ENCODE results near the gene RAC2.

Gene RAC2

GRCh38 chr22:37275134-37275533 is 31.1 kb upstream of the RAC2 start:
- DNase-seq (ENCODE audit: low read depth) = no peak
- H3K36me3 ChIP-seq (ENCODE audit: control insufficient read depth, insufficient read depth, low read length, severe bottlenecking) = no peaks in the 10 kb centered on the region
- H3K4me1 ChIP-seq (ENCODE audit: control insufficient read depth, insufficient read depth, low read length) = peaks cover 9% of the 10 kb centered on the region
- no peak overlapping the region for H3K9ac ChIP-seq (ENCODE audit: low read length)
- H3K27me3 ChIP-seq (replicated peaks; ENCODE audit: control insufficient read depth, insufficient read depth, low read length) = no peaks in the 10 kb centered on the region
- H3K4me3 ChIP-seq (ENCODE audit: low read length) = no peak overlapping the region
- no peaks in the 10 kb centered on the region for H3K9me3 ChIP-seq (ENCODE audit: control insufficient read depth, low read length)

DNA sequence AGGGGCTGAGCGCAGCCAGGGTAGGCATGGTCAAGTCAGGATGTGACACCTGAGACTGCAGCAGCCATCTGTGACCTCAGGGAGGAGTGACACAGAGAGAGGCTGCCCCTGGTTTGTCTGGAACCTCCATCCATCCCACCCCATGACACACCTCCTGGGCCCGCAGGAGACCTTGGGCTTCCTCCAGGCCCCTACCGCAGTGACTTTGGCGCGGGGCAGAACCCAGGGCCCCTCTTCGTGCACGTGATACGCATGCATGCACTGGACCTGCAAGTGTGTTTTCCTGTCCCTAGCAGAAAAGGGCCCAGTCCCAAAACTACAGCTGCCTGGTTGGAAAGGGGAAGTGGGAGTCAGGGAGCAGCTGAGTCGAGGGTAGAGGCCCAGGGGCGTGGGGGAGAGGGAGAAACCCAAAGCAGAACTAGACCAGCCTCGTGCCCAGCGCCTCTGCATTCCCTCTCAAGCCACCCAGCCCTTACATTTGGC is 30.4 kb upstream of the RAC2 start:
- Histone ChIP-seq H3K4me1 (ENCODE audit: control insufficient read depth, insufficient read depth, low read length) (peaks cover 9% of the 10 kb centered on the region), H3K9ac (ENCODE audit: low read length) (no peak overlapping the region), H3K9me3 (ENCODE audit: control insufficient read depth, low read length) (no peaks in the 10 kb centered on the region), H3K4me3 (ENCODE audit: low read length) (no peak overlapping the region), H3K36me3 (ENCODE audit: control insufficient read depth, insufficient read depth, low read length, severe bottlenecking) (no peaks in the 10 kb centered on the region), H3K27me3 (replicated peaks; ENCODE audit: control insufficient read depth, insufficient read depth, low read length) (no peaks in the 10 kb centered on the region)
- DNase-seq (ENCODE audit: low read depth) = no peak

- Histone ChIP-seq H3K9ac (ENCODE audit: low read length) (no peak overlapping the region), H3K27me3 (replicated peaks; ENCODE audit: control insufficient read depth, insufficient read depth, low read length) (no peaks in the 10 kb centered on the region), H3K4me3 (ENCODE audit: low read length) (peak overlapping the region; percentile 18), H3K4me1 (ENCODE audit: control insufficient read depth, insufficient read depth, low read length) (peaks cover 9% of the 10 kb centered on the region), H3K36me3 (ENCODE audit: control insufficient read depth, insufficient read depth, low read length, severe bottlenecking) (no peaks in the 10 kb centered on the region), H3K9me3 (ENCODE audit: control insufficient read depth, low read length) (no peaks in the 10 kb centered on the region)
- no peak for DNase-seq (ENCODE audit: low read depth)
Measured at GRCh38 chr22:37273846-37274225, 29.8 kb upstream of the RAC2 start.

DNA sequence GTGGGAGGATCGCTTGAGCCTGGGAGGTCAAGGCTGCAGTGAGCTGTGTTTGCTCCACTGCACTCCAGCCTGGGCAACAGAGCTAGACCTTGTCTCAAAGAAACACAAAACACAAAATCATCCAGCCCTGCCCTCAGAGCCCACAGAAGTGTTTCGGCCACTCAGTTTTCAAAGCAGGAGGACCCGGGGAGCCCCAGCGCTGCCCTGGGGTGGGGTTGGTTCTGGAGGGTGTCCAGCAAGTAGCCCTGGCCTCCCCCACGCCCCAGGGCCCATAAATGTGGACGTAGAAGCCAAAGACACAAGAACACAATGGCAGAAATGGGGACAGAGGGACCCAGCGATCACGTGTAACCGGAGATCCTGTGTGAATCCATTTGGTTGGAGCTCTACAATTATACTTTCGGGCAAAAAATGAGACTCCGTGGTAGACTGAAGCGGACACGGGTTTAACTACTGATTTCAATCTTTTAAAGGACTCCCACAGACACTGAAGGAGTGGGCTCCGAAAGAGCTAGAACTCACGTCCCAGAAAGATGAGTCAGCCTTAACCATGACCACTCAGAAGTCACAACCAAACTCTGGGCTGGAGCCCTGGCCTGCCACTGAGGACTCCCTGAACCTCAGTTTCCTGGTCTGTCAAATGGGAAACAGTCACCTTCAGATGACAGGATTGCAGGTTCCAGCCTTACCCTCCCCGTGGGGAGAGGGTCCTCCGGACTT is 29.2 kb upstream of the RAC2 start:
- no peaks in the 10 kb centered on the region for H3K36me3 ChIP-seq (ENCODE audit: control insufficient read depth, insufficient read depth, low read length, severe bottlenecking)
- peaks cover 9% of the 10 kb centered on the region for H3K4me1 ChIP-seq (ENCODE audit: control insufficient read depth, insufficient read depth, low read length)
- peak; percentile 65 for DNase-seq (ENCODE audit: low read depth)
- peak overlapping the region; percentile 55 for H3K9ac ChIP-seq (ENCODE audit: low read length)
- H3K4me3 ChIP-seq (ENCODE audit: low read length) = peak overlapping the region; percentile 18
- H3K9me3 ChIP-seq (ENCODE audit: control insufficient read depth, low read length) = no peaks in the 10 kb centered on the region
- no peaks in the 10 kb centered on the region for H3K27me3 ChIP-seq (replicated peaks; ENCODE audit: control insufficient read depth, insufficient read depth, low read length)

GRCh38 chr22:37270928-37271650 is 27.0 kb upstream of the RAC2 start:
- Histone ChIP-seq H3K36me3 (ENCODE audit: control insufficient read depth, insufficient read depth, low read length, severe bottlenecking) (no peaks in the 10 kb centered on the region), H3K4me1 (ENCODE audit: control insufficient read depth, insufficient read depth, low read length) (peaks cover 19% of the 10 kb centered on the region), H3K9me3 (ENCODE audit: control insufficient read depth, low read length) (no peaks in the 10 kb centered on the region), H3K9ac (ENCODE audit: low read length) (no peak overlapping the region), H3K27me3 (replicated peaks; ENCODE audit: control insufficient read depth, insufficient read depth, low read length) (no peaks in the 10 kb centered on the region), H3K4me3 (ENCODE audit: low read length) (no peak overlapping the region)
- no peak for DNase-seq (ENCODE audit: low read depth)

DNA sequence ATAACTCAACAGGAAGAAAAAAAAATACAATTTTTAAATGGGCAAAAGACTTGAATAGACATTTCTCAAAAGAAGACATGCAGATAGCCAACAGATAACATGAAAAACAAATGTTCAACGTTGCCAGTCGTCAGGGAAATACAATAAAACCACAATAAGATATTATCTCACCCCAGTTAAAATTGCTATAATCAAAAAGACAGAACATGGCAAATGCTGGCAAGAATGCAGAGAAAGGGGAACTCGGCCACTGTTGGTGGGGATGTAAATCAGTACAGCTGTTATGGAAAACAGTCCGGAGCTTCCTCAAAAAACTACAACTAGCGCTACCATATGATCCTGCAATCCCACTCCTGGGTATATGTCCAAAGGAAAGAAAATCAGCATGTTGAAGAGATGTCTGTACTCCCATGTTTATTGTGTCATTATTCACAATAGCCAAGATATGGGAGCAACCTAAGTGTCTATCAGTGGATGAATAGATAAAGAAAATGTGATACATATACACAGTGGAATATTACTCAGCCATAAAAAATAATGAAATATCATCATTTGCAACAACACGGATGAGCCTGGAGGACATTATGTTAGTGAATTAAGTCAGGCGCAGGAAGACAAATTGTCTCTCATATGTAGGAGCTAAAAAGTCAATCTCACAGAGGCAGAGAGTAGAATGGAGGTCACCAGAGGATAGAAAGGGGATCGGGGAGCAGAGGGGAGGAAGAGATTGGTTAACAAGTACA is 26.0 kb upstream of the RAC2 start:
- H3K4me3 ChIP-seq (ENCODE audit: low read length) = no peak overlapping the region
- H3K36me3 ChIP-seq (ENCODE audit: control insufficient read depth, insufficient read depth, low read length, severe bottlenecking) = no peaks in the 10 kb centered on the region
- H3K4me1 ChIP-seq (ENCODE audit: control insufficient read depth, insufficient read depth, low read length) = peaks cover 19% of the 10 kb centered on the region
- no peaks in the 10 kb centered on the region for H3K9me3 ChIP-seq (ENCODE audit: control insufficient read depth, low read length)
- H3K27me3 ChIP-seq (replicated peaks; ENCODE audit: control insufficient read depth, insufficient read depth, low read length) = no peaks in the 10 kb centered on the region
- H3K9ac ChIP-seq (ENCODE audit: low read length) = no peak overlapping the region
- no peak for DNase-seq (ENCODE audit: low read depth)

- Histone ChIP-seq H3K27me3 (replicated peaks; ENCODE audit: control insufficient read depth, insufficient read depth, low read length) (peaks cover 1% of the 10 kb centered on the region), H3K9me3 (ENCODE audit: control insufficient read depth, low read length) (peaks cover 17% of the 10 kb centered on the region), H3K4me3 (ENCODE audit: low read length) (no peak overlapping the region), H3K36me3 (ENCODE audit: control insufficient read depth, insufficient read depth, low read length, severe bottlenecking) (no peaks in the 10 kb centered on the region), H3K4me1 (ENCODE audit: control insufficient read depth, insufficient read depth, low read length) (peaks cover 10% of the 10 kb centered on the region), H3K9ac (ENCODE audit: low read length) (peak overlapping the region; percentile 47)
- no peak for DNase-seq (ENCODE audit: low read depth)
Measured at GRCh38 chr22:37267661-37268413, 23.8 kb upstream of the RAC2 start.

- Histone ChIP-seq H3K9me3 (ENCODE audit: control insufficient read depth, low read length) (peaks cover 17% of the 10 kb centered on the region), H3K36me3 (ENCODE audit: control insufficient read depth, insufficient read depth, low read length, severe bottlenecking) (no peaks in the 10 kb centered on the region), H3K9ac (ENCODE audit: low read length) (peak overlapping the region; percentile 69), H3K4me3 (ENCODE audit: low read length) (peak overlapping the region; percentile 78), H3K27me3 (replicated peaks; ENCODE audit: control insufficient read depth, insufficient read depth, low read length) (peaks cover 8% of the 10 kb centered on the region), H3K4me1 (ENCODE audit: control insufficient read depth, insufficient read depth, low read length) (peaks cover 10% of the 10 kb centered on the region)
- peak; percentile 75 for DNase-seq (ENCODE audit: low read depth)
Measured at GRCh38 chr22:37267135-37267587, 23.1 kb upstream of the RAC2 start.

DNA sequence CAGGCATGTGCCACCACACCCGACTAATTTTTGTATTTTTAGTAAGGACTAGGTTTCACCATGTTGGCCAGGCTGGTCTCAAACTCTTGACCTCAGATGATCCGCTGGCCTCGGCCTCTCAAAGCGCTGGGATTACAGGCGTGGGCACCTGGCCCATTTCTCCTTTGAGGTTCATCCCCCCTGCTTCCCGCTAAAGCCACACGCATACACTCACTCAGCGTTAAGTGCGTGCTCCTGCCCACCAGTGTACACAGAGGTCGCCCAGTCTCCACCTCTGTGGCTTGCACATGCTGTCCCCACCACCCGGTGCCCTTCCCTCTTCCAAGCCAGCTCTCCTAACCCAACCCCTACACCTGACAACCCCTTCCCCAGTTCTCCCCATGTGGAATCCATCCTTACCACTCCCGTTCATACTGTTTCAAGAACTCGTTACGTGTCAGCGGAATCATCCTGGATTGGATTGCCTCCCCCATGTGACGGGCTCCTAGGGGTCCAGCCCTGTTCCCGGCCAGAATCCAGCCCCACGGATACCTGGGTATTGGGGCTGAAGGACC is 22.6 kb upstream of the RAC2 start:
- peak overlapping the region; percentile 78 for H3K4me3 ChIP-seq (ENCODE audit: low read length)
- no peak for DNase-seq (ENCODE audit: low read depth)
- no peaks in the 10 kb centered on the region for H3K36me3 ChIP-seq (ENCODE audit: control insufficient read depth, insufficient read depth, low read length, severe bottlenecking)
- H3K27me3 ChIP-seq (replicated peaks; ENCODE audit: control insufficient read depth, insufficient read depth, low read length) = peaks cover 10% of the 10 kb centered on the region
- H3K9me3 ChIP-seq (ENCODE audit: control insufficient read depth, low read length) = peaks cover 17% of the 10 kb centered on the region
- H3K4me1 ChIP-seq (ENCODE audit: control insufficient read depth, insufficient read depth, low read length) = peaks cover 10% of the 10 kb centered on the region
- peak overlapping the region; percentile 69 for H3K9ac ChIP-seq (ENCODE audit: low read length)

DNA sequence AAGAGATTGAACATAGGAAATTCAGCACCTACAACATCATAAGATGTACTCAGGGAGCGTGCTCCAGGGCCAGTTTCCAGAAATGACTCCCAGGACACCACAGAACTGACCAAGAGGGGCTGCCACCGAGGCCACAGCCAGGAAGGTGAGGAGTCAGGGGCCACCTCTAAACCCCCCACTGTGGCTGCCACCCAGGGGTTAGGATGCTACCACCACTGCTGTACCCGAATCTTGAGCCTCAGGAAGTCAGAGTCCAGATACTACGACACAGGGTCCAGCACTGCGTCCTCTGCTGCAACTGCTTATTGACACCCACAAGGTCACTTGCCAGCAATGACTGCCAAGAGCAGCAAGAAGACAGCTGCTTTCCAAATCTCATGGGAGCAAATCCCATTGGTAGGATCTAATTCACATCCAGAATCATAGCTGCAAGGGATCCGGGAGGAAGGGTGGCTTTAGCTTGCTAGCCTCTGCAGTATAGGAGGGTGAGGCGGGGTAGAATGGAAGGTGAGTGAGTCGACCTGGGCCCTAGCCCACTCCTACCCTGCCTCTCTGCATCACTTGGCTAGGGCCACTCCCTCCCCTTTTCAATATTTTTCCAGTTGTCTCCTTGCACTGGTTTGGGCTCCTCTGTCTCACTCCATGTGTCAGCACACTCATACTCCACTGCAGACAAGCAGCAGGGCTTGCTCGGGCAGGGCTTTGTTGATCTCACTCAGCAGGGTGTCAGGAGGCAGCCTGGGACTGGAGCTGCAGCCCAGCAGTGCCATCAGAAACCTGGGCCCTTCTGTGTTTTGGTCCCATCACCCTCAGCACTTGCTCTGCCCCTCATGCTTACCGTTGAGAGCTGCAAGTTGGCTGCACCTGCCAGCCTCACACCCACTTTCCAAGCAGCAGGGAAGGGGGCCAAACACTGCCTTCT is 20.2 kb upstream of the RAC2 start:
- H3K9me3 ChIP-seq (ENCODE audit: control insufficient read depth, low read length) = peaks cover 17% of the 10 kb centered on the region
- DNase-seq (ENCODE audit: low read depth) = no peak
- no peak overlapping the region for H3K4me3 ChIP-seq (ENCODE audit: low read length)
- peaks cover 24% of the 10 kb centered on the region for H3K27me3 ChIP-seq (replicated peaks; ENCODE audit: control insufficient read depth, insufficient read depth, low read length)
- H3K4me1 ChIP-seq (ENCODE audit: control insufficient read depth, insufficient read depth, low read length) = peaks cover 13% of the 10 kb centered on the region
- H3K36me3 ChIP-seq (ENCODE audit: control insufficient read depth, insufficient read depth, low read length, severe bottlenecking) = no peaks in the 10 kb centered on the region
- H3K9ac ChIP-seq (ENCODE audit: low read length) = no peak overlapping the region

All from adipocyte (in vitro differentiated cells).